ENCODE measurements around the gene SAMD14.

SAMD14 gene

DNA sequence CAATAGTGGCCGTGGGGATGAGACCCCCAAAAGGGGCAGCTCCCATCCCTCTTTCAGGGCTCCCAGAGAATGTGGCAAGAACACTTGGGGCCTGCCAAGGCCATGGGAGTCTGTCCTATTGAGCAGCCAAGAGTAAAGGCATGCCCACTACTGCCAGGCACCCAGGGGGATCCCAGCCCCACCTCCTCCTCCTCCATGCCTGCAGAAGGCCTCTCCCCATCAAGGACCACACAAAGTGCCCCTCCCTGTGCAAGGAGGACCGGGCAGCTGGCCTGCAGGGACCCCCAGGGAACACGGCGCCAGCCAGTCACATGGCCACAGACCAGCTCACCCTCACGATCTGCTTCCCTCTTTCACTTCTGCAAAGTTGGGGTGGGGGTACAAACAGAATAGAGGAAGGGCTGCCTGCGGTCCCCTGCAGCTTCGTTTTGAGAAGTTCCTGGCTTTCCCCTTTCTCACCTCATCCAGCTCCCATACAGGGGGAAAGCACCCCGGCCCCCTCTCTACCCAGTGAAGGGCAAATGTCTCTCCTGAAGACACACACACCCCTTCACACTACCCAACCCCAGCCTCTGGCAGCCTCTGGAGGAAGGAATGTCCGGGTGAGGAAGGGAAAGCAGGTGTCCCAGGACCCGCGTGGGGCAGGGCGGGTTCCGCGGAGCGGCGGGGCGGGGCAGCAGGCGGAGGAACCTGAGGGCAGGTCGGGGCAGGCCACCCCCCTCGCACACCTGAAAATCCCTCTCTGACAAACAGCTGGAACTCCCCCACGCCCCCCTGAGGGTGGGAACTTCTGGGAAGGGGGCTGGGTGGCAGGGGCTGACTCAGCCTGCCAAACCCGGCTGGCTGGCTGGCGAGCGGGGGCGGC, 18.5 kb upstream of the SAMD14 start:
- peak; percentile 55 for DNase-seq (ENCODE audit: low spot score)

DNA sequence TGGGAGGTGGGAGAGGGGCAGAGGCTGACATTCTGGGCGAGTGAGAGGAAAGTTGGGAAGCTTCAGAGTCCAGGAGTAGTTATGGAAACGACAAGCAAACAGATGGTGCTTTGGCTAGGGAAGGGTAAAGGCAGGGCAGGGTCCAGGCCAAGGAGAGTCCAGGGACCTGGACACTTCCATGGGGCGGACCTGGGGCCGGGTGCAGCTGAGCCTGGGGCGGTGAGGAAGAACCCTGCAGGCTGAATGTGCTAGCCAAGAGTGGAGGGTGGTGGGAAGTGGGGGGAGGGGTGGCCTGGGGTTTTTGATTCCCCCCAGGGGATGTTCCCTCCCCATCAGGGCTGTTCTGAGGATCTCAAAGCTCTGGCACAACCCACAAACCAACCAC, 17.9 kb upstream of the SAMD14 start:
- DNase-seq (ENCODE audit: low spot score), result no peak

DNA sequence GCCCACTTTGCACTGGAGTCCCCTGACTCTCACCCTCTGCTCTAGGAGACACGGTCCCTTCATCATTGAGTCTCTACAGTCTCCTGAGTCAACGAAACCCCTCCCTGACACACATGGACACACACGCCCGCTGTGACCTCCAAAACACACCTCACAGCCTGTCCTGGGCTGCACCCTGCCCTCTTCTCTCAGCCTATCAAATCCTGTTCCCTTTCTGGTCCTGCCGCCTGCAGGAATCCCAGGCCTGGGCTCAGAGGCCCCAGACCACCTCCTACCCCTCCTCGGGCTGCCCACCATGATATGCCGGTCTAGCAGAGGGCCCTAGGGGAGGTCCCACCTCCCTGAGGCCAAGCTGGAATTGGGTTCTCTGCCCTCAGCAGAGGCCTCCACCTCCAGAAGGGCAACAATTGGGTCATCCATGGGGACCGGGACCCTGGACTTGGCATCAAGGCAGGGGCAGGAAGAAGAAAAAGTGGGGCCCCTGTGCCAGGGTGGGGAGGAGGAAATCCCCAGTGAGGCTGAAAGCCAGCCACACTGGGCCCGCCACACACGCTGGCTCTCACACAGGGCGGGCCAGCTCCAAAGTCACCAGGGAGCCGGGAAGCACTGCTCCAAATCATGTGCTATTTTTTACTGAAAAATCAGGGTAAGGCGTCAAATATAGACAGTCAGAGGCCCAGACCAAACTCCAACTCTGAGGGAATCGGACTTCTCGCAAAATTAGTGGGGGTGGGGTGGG, 17.1 kb upstream of the SAMD14 start:
- no peak for DNase-seq (ENCODE audit: low spot score)

DNA sequence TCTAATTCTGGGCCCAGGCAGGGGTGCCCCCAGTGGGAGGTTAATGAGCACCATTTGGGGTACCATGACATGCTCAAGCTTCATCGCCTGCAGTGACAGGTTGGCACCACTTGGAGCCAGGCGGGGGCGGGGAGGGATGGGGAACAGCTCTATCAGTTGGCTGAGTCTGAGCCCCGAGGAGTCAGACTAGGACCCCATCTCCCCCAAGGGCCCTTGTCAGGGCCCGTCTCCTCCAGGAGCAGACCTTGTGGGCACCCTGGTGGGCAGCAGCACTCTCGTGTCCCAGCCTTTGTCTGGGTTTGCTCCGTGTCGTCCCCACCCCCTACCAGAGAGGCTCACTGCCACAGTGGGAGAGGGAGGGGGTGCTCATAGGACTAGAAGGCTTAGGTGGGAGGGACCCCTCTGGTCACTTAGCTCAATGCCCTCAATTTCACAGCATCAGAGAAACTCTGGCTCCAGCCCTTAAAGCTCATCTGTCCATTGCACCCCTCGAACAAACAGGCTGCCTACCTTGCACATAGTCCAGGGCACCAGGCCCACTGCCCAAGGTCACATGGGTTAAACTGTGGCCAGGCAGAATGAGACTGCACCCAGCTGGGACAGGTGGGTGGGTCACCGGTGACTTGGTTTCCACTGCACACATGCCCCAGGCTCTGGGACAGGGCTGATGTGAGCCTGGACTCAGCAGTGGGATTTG, 16.4 kb upstream of the SAMD14 start:
- DNase-seq (ENCODE audit: low spot score), result no peak

DNA sequence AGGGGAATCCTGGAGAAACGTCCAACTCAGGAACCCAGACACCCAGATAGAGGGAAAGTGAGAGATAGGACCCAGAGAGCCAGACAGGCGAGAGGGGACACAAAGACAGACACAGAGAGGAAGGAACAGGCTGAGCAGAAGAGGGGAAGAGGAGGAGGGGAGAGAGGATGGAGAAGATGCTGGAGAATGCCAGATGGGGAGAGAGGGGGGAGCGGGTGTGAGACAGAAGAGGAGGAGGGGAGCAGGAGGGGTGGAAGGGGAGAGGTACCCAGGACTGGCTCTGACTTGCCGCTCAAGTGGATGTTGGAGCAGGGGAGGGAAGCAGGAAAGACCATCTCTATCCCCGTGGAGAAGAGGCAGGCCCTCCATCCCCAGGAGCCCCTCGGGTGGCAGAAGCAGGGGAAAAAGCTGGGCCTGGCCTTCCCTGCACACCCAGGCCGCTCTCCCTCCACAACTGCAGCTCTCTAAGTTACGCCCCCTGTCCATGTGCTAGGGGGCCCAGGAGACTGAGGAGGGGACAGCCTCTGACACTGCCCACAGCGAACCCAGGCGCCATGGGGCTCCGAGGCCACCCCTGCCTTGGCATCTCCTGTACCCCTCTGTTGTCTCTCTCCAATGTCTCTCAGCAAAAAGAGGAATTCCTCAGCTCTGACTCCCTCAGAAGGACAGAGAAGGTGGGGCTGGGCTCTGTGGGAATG, 15.7 kb upstream of the SAMD14 start:
- no peak for DNase-seq (ENCODE audit: low spot score)

DNA sequence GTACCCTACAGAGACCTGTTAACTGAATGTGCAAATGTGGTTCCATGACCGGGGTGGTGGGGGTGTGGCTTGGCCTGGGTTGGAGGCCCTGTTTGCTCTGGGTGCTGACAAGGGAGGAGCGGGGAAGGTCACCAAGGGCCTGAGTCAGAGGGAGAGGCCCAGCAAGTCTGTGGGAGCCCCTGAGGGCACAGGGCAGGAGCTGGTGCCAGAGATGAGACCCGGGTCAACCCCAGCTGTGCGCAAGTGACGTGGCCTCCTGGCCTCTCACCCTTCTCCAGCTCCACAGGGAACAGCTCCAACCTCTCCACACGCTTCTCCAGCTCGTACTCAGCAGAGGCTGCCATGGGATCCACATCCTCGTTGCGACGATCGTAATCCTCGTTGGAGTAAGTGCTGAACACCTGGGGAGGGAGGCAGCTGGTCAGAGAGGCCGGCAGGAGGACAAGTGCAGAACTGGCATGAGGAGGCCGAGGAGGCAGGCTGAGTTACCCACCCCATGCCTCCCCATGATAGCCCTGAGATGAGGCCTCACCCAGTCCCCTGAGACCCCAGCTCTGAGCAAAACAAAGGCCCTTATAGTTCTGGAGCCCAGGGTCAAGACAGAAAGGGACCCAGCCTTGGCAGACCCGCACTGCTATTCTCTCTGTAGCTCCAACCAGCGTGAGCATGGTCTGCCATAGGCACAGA, 15.0 kb upstream of the SAMD14 start:
- DNase-seq (ENCODE audit: low spot score), result no peak

DNA sequence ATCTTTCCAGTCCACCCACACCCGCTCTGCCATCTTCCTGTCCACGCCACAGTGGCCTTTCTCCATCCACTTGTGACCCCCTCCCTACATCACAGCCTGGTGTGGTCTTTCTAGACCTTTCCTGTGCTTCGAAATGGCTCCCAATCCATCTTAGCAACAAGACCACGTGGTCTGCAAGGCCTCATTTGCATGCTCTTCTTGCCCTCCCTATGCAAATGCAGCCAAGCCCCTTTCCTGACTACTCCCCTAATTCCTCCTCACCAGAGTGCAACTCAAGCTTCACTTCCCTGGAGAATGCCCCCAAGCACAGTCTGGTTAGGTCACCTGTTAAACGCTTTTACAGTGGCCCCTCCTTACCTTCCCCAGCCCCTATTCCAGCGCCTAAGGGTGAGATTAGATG, 14.4 kb upstream of the SAMD14 start:
- DNase-seq (ENCODE audit: low spot score), result no peak

DNA sequence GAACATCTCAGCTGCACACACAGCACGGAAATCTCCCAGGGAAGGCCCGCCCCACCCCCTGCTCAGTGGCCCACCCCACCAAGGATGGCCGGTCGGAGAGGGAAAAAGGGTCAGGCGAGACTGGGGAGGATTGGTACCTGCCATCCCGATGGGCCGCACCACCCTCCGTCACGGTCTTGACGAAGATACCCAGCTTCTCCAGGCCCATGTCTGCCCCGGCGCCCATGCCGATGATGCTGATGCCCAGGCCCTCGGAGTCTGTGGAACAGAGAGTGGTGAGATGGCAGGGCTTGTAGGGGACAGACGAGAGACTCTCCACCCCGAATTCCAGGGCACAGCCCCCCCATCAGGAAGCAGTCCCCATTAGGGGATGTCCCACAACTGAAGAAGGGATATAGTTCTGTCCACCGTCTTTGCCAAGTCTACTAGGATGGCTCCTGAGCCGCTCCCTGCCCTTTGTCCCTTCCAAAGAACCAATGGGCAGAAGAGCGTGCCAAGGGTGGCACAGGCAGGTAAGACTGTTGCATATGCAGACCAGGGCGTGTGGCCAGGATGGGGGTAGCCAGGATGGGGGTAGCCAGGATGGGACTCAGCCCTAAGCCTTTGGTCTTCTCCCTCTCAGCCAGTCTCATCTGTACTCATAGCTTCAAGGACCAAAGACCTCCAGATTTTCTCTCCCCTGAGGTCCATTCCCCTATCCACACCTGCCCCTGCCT, 13.7 kb upstream of the SAMD14 start:
- no peak for DNase-seq (ENCODE audit: low spot score)

DNA sequence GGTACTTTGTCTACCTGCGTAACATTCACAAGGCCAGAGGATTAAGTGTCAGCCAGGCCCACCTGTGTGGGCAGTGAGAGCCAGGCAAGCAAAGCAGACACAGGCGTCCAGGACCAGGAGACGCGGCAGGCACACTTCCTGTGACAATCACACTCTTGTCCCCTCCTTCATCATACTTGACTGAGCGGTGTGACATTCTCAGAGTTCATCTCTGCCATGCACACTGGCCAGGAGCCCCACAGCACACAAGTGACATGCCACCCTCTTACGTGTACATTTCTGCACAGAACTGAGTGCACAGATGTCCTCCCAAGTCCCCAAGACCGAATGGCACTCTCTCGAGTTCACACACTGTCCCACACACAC, 11.8 kb upstream of the SAMD14 start:
- no peak for DNase-seq (ENCODE audit: low spot score)

DNA sequence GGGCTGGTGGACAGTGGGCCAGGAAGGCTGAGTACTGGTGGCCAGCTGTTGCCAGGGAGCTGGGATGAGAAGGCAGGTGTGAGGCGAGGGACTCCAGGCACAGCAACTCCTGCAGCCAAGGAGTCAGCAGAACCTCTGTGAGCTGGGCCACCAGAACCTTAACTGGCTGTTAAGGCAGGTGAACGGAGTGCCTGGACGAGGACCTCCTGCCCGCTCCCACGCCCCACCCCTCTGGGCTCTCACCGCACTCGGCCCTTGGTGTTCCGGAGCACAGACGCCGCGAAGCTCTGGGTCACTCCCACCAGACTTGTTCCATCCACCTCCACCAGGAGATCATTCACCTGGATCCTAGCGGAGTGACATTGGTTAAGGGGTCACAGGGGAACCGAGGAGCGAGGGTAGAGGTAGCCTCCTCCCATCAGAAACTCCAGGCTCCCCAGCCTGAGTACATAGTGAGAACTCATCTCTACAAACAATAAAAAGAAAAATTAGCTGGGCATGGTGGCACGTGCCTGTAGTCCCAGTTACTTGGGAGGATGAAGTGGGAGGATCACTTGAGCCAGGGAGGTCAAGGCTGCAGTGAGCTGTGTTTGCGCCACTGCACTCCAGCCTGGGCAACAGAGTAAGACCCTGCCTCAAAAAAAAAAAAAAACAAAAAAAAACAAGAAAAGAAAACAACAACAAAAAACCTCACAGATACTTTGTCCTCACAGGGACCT, 11.2 kb upstream of the SAMD14 start:
- DNase-seq (ENCODE audit: low spot score), result no peak

DNA sequence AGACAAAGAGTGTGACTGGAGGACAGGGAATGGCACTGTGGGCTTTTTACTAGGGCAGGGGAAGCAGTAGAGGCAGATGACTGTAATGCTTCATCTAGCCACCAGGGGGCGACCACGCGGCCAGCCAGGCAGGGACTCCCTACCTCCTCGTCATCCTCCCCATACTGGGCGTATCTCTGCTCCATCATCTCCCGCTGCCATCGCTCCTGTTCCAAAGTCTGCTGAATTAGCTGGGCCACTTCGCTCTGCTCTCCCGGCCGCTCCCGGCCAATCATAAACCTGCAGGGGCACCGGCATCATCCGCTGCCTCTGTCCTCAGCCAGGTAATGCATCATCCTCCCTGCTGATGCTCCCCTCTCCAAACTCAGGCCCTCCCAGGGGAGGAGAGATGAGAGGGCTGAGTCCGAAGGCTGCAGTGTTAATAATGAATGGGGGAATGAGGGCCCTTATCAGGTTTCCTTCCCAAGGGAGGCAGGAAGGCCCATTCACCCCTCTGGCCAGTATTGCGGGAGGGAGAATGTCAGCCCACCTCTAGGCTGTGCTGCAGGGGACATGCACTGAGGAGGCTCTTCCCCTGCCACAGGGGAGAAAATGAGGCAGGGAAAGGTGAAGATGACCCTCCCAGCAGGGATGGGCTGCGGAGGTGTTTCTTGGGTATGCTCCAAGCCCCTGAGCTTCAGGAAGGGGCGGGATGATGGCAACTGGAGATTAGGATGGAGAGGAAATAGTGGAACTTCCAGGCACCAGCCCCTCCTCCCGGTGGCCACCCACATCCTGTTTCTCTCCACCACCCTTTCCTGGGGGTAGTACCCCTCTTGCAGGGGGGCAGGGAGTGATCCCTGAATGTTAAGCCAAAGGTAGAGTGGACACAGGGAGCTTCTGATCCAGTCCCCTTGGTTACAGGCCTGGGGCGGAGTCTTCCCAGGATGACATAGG, 10.3 kb upstream of the SAMD14 start:
- peak; percentile 84 for DNase-seq (ENCODE audit: low spot score)

DNA sequence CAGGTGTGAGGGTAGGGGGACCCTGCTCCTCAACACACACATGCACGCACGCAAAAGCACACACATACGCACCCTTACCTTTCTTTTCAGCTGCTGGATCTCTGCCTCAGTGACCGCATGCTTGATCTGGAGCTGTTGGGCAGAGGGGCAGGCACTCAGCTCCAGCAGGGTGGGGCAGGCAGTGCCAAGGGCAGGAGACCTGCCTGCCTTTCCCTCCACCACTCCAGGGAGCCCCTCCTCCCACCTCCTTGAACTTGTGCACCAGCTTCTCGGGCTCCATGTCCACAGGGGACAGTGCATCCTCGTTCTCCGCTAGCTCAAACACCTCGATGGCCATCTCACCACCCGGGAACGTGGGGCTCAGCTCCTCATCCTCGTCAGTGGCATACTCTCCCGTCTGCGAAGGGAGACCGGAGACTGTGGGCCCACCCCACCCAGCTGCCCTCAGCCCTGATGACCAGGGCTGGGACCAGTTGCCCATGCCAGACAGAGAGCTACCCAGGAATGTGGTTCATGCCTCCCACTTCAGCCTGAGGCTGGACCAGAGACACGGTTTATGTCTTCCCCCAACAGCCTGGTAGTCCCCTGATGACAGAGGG, 9.3 kb upstream of the SAMD14 start:
- DNase-seq (ENCODE audit: low spot score), result no peak

DNA sequence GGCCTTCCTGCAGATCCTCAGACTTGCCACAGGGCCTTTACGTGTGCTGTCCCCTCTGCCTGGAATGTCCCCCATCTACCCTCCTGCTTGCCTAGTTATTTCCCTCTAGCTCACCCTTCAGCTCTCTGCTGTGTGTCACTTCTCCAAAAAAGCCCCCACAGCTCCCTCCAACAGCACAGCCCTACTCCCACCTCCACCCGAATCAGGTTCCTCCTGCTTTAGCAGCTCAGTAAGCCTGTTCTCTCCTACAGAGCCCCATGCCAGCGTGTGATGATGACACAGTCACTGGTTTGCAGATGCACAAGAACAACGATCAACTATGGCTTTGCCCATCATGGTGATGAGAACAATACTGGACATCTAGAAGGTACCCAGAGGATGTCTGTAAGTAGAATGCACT, 7.1 kb upstream of the SAMD14 start:
- DNase-seq (ENCODE audit: low spot score), result no peak

DNA sequence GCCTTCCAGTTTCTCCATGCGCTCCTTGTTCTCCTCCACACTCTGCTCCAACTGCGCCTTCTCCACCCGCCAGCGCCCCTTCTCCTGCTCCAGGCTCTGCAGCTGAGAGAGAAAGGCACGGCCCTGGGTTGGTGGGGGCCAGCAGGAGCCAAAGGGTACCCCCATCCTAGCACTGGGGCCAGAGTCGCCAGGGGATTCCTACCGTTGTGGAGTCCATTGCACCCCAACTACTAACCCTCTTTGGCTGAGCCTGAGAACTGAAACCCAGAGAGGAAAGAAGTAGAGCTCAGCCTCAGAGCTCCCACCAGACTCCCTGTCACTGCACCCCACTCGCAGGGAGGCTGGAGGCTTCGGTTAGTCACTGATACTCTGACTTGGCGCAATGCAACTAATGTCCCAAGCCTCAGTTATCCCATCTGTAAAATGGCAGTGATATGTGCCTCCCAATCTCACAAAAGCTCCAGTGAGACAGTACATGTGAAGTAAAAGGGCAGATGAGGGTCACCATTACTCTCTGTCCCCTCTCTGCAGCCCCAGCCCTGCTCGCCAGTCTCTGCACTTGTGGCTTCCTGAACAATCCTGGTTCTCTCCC, 6.2 kb upstream of the SAMD14 start:
- DNase-seq (ENCODE audit: low spot score), result no peak

DNA sequence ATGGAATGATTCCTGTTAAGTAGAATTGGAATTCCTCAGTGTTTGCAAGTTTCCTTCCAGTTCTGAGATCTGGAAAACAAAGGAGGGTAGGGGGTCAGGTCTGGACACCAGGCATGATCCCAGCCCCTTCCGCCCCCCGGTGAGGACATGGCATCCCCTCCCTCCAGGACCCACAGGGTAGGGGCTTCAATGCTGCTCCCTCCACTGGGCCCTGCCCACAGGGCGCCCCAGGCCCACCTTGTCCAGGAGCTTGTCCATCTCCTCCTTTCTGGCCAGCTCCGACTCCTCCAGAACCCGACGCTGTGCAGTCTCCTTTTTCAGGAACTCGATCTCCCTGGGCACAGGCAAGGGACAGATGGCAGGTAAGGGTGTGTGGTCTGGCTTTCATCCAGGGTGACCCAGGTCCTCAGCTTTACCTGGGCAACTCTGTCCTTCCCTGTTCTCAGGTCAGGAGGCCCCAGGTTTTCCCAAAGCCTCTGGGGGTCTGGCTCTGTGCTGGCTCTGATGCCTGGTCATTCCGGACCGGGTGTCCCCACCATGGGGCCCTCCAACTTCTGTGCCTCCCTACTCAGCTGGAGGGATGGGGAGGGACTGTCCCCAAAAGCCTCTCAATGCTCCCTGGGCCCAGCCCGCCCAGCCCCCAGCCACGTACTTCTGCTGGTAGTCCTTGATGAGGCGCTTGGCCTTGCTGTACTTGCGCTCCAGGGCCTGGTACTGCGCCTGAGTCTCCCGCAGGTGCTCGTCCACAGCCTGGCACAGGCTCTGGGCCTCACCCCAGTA, 5.5 kb upstream of the SAMD14 start:
- no peak for DNase-seq (ENCODE audit: low spot score)

DNA sequence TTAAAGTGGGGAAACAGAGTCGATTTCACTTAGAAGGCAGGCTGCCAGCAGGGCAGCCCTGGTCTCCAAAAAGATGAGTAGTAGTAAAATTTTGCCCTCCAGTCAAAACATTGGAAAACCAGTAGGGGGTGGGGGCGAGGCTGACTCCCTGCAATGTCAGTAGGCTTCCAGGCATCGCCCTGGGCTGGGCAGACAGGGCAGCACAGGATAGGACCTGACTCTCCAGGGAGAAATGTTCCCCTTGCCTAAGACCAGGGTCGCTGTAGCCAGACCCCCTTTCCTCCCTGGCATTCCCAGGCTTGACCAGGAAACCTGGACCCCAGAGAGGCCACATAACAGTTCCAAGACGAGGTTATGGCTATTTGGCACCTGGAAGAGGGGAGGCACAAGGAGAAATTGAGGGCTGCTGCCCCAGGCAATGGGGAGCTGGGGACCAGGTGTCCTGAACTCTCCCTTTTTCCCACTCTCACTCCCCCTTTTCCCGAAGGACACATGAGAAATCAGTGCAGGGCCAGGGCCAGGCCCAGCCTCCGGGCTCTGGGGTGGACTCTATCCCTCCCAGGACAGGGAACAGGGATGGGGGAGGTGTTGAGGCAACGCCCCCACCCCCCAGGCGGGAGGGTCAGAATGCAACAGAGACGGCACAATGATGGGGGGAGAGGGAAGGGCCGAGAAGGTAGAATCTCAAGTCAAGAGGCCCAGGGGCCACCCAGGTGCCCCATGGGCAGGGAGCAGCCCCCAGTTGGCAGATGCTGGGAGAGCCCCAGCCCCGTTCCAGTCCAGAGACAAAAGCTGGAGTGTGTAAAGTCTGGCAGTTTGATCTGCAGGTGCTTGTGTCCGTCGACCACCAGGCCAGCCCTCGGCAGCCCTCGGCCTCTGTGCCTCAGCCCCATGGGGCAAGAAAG, 4.5 kb upstream of the SAMD14 start:
- DNase-seq (ENCODE audit: low spot score), result no peak

DNA sequence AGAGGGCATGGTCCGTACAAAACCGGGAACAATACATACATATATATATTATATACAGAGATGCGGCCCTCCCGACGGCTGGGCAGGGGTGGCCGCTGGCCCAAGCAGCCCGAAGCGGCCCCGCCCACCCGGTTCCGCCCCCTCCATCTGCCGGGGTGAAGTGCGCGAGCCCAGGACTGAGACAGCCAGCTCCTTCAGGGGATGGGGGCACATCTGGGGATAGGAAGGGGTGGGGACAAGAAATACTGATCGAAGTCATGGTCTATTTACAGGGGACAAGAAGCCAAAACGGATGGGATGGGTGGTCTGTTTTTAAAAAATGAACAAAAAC, 3.8 kb upstream of the SAMD14 start:
- no peak for DNase-seq (ENCODE audit: low spot score)

Data from RKO (cell line).